ENCODE measurements around the gene ZNF354C.
"Not testable (repeated sequence)": the region's sequence is repeated elsewhere in the genome, so short reads cannot be mapped to it uniquely, and the experiment has no call there.

The ZNF354C gene

DNA sequence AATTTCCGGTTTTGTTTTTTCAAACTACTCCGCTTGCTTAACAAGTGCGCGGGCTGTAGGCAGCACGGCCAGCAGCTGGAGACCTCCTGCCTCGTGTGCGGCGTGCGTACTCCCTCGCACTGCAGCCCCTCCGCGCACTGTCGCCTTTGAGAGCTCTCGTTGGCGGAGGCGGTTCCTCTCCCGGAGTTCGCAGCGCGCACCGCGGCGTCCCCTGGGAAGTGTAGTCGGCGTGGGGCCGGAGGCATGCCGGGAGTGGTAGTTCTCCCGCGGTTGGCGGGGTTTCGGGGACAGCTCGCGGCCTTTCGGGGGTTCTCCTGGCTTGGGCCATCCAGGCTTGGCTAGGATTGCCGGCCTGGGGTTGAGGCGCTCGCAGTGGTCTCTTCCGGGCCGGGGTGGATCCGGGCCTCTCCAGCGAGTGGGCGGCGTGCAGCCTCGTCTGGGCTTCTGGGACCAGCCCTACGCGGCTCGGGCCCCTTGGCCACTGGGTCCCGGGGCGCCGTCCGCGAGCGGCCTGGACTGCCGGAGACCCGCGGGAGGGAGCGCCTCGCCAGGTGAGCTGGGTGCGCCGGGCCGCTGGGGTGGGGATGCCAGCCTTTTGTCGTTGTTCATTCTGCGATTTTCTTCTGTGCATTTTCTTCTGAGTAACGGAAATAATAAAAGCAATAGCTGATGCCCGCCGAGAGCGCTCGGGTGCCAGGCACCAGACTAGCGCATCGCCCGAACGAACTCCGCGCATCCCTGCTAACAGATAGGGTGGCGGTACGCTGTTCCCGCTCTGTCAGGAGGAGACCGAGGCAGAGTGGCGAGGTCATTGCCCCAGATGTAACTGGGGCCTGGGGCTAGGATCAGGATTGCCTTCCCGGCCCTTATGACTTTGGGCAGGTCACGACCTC lies at the start of gene ZNF354C:
TSS of gene ZNF354C (plus strand) at position 258 of the 893 bp plus-strand sequence. CDS start 1,696 bp downstream, outside the sequence.
- no peak for DNase-seq (ENCODE audit: low read depth)

GRCh38 chr5:179023528-179024189 lies 36.5 kb upstream of the ZNF354C start, which contains the start of gene ZNF879:
Gene ZNF879, plus strand, starts transcription at chr5:179023804. Its CDS starts 1,201 bp downstream, at chr5:179025005.
- peak; percentile 81 for DNase-seq (ENCODE audit: low read depth)

GRCh38 chr5:179033004-179033580 lies 27.1 kb upstream of the ZNF354C start:
- DNase-seq (ENCODE audit: low read depth) = no peak

GRCh38 chr5:179044765-179045164 lies 15.4 kb upstream of the ZNF354C start:
- no peak for DNase-seq (ENCODE audit: low read depth)

DNA sequence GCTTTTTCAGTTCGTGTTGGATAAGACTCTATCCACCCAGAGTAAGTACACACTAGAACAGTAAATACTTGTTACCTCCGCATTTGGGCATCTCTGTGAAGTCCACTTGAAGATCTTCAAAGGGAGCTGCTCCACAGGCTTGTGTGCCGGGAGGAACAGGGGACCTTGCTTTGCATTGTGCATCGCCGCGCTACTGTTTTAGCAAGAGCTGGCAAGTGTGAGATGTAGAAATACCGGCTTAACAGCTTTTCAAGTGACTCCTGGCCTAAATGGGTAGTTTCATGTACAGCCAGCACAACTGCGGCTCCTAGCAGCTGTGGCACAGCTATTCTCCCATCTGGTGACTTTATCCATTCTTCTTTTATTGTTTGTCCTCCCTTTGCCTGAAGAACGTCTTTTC lies 8.4 kb upstream of the ZNF354C start:
- DNase-seq (ENCODE audit: low read depth) = no peak

DNA sequence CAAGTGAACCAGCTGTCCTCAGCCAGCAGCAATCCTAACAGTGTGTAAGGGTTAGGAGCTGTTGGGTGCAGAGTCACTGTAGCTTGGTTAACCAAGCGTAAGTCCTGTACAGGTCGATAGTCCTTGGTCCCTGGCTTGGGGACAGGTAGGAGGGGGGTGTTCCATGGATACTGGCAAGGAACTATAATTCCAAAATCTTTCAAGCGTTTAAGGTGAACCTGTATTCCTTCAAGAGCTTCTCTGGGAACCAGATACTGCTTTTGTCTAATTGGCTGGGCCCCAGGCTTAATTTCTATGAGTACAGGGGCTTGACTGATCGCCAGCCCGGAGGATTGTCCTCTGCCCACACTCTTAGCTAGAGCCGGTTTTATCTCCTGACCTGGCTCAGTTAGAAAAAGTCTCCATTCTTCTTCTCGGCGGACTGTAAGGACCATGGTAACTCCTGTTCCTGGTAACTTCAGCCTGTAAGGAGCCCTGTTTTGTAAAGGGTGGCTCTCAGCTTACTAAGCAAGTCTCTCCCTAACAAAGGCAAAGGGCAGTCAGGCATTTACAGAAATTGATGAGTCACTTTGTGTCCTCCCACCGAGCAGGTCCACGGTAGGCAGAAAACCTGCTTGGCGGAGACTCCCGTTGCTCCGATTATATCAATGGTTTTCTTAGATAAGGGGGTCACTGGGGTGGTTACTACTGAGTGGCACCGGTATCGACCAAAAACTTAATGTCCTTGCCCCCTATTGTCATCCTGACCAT lies 6.0 kb upstream of the ZNF354C start:
- no peak for DNase-seq (ENCODE audit: low read depth)

- no peak for DNase-seq (ENCODE audit: low read depth)
These were observed 5.3 kb upstream of the ZNF354C start for GRCh38 chr5:179054876-179055275.

GRCh38 chr5:179055436-179055835 lies 4.7 kb upstream of the ZNF354C start:
- DNase-seq (ENCODE audit: low read depth) = no peak

GRCh38 chr5:179055841-179056240 lies 4.3 kb upstream of the ZNF354C start:
- DNase-seq (ENCODE audit: low read depth) = no peak

DNA sequence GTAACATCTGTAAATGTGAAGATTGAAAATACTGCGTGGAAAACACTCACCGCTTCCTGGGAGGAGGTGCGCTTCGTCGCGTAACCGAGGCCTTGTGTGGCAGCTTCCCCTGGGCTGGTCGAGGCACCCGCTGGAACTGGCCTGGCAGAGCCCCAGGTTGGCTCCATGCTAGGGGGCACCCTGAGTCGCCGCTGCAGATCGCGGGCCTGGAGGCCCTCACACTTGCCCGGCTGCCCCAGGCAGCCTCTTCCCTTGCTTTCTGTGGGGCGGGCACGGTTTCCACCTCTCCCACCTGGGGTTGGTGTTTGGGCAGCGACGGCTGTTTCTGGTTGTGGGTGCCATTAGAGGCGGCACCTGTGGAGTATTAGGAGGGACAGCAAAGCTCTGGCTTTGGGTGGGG lies 852 bp downstream of the ZNF354C start:
- DNase-seq (ENCODE audit: low read depth) = no peak

DNA sequence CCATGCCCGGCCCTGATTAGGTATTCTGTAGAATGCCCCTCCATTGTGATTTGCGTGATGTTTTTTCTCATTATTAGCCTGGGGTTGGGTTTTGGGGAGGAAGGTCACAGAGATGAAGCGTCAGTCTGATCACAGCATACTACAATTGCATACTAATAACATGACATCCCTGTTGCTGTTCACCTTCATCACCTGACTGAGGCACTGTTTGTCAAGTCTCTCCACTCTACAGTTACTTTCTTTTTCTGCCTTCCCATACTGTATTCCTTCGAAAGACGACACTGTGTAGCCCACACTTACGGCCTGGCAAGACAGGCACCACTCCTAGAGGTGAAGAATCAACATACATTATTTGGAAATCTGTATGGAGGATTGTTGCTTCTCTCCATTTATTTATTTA lies 5.5 kb downstream of the ZNF354C start:
- DNase-seq (ENCODE audit: low read depth) = no peak

DNA sequence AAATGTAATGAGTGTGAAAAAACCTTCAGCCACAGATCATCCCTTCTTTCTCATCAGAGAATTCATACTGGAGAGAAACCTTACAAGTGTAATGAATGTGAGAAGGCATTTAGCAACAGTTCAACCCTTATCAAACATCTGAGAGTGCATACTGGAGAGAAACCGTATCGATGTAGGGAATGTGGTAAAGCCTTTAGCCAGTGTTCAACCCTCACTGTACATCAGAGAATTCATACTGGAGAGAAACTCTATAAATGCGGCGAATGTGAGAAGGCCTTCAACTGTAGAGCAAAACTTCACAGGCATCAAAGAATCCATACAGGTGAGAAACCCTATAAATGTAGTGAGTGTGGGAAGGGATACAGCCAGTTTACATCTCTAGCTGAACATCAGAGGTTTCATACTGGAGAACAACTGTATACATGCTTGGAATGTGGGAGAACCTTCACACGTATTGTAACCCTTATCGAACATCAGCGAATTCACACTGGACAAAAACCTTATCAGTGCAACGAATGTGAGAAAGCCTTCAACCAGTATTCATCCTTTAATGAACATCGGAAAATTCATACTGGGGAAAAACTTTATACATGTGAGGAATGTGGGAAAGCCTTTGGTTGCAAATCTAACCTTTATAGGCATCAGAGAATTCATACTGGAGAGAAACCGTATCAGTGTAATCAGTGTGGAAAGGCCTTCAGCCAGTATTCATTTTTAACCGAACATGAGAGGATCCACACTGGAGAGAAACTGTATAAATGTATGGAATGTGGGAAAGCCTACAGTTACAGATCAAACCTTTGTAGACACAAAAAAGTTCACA lies 19.2 kb downstream of the ZNF354C start:
- DNase-seq (ENCODE audit: low read depth) = no peak

DNA sequence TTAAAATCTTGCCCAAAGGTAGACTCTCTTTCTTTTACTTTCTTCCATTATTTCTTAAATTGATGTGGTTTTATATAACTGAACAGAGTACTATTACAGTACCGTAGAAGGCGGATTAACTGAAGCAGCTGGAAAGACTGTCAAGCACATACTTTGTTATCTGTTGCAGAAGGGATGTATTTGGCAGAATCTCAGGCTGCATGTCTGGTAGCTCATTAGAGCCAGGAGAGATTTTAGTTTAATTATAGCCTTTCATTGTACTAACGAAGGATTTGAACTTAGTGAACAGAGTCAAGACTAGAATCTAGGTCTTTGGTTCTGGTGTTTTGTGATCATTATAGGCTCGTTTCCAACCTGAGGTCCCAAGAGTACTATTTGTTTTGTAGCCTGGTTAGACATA lies 20.6 kb downstream of the ZNF354C start:
- DNase-seq (ENCODE audit: low read depth) = no peak

DNA sequence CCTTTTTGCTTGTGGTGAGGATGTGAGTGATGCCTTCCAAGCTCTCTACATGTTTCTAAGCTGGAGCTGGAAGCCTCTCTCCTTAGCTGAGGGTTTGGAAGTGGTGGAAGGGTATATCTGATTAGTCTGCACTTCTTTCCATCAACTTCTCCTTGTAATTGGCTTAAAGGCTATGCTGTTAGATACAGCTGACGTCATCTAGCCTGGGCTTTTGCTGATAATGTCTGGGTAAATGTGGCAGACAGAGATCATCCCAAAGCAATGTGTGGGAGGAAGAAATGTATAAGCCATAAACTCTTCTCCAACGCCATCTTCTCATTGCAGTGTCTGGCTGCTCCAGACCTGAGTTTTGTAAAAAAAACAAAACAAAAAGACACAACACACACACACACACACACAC lies 29.3 kb downstream of the ZNF354C start:
- DNase-seq (ENCODE audit: low read depth) = no peak

DNA sequence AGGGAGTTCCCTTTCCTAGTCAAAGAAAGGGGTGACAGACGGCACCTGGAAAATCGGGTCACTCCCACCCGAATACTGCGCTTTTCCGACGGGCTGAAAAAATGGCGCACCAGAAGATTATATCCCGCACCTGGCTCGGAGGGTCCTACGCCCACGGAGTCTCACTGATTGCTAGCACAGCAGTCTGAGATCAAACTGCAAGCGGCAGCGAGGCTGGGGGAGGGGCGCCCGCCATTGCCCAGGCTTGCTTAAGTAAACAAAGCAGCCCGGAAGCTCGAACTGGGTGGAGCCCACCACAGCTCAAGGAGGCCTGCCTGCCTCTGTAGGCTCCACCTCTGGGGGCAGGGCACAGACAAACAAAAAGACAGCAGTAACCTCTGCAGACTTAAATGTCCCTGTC lies 41.1 kb downstream of the ZNF354C start:
- not testable (repeated sequence) for DNase-seq (ENCODE audit: low read depth)

DNA sequence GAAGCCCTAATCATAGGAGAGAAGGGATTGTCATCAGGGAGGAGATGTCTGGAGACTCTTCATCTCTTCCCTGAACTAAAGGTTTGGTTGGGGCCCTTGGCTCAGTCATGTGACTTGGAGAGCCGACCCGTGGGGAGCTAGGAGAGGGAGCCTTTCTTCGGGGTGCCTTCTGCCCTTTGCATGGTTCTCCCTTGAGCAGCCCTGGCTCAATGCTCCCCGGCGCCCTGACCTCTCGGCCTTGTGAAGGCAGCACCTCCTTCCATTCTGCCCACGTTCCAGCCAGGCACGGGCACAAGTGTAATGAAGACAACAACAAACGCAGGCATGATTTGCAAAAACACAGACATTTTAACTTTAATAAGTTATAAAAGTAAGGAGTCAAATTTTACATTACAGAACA lies 50.4 kb downstream of the ZNF354C start:
- DNase-seq (ENCODE audit: low read depth) = no peak

- no peak for DNase-seq (ENCODE audit: low read depth)
These were observed 51.4 kb downstream of the ZNF354C start for GRCh38 chr5:179111267-179112207.

DNA sequence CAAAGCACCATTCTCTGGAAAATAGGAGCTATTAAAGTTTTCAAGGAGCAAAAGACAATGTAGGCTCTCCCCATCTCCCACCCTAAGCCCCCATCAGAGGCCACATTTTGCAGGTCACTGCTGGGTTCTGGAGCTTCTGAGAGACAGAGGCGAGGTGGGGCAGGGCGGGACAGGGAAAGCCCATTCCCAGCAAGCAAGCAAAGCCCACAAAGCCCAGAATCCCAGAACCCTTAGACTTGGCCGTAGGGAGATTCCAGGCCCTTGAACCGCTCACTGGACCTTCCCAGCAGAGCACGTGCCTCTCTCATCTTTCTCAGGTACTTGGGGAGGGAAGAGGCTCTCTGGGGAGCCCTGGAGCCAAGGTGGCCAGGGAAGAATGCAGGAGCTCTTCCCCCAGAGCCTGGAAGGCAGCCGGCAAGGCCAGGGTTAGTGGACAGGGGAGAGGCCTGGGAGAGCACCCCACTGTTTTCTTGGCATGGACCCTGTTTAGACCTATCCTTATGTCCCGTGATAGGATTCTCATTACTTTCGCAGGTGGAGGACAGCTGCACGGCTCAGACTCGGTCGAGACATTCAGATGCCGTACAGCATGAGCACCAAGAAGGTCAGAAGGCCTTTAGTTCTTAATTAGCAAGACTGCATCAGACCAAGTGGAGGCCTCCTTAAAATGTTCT lies 52.4 kb downstream of the ZNF354C start:
- no peak for DNase-seq (ENCODE audit: low read depth)

GRCh38 chr5:179113143-179113530 lies 53.0 kb downstream of the ZNF354C start:
- no peak for DNase-seq (ENCODE audit: low read depth)

Measured in CMK (cell line).